C4-2B (cell line): ENCODE data around the gene IL17REL.

Experiments
- ZFX ChIP-seq: fragments of 450-650 bp; IDR thresholded peaks from 2 replicates; pipeline ENCODE4 v1.6.1; 2017
- TF ChIP-seq, protein P1 (sequence below): fragments of 450-650 bp; conservative IDR thresholded peaks from 2 replicates; pipeline ENCODE4 v1.5.1; 2017; ENCODE audit warnings: mild to moderate bottlenecking

DNA sequence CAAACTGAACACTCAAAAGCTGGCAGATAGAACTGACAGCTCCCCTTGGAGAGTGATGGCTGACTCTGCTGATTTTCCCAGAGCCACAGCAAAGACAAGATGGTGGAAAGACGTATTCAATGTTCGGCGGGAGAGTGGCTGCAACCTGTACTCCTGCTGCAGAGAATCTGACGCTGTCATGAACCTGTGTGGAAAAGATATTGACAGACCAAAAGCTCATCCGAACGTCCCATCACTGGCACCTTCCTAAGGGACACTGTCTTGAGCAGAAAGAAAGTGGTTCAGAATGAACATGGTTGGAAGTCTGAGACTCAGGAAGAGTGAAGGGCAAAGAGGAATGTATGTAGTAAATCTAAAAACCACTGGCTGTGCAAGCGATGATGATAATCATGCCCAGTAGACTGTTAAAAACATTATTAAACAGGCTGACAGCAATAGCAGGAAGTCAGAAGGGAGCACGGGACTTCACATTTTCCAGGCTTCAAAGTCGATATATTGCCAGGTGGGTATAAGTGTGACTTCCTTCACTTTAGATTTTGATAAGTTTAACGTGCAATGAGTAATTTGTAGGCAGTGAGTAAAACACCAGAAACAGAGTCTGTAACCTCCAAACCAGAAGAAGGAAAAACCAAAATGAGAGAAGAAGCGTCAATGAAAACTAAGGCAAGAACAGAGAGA, 6.2 kb upstream of the IL17REL start:
- TF ChIP-seq, protein P1, sequence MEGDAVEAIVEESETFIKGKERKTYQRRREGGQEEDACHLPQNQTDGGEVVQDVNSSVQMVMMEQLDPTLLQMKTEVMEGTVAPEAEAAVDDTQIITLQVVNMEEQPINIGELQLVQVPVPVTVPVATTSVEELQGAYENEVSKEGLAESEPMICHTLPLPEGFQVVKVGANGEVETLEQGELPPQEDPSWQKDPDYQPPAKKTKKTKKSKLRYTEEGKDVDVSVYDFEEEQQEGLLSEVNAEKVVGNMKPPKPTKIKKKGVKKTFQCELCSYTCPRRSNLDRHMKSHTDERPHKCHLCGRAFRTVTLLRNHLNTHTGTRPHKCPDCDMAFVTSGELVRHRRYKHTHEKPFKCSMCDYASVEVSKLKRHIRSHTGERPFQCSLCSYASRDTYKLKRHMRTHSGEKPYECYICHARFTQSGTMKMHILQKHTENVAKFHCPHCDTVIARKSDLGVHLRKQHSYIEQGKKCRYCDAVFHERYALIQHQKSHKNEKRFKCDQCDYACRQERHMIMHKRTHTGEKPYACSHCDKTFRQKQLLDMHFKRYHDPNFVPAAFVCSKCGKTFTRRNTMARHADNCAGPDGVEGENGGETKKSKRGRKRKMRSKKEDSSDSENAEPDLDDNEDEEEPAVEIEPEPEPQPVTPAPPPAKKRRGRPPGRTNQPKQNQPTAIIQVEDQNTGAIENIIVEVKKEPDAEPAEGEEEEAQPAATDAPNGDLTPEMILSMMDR, result no peak
- no peak for TF ChIP-seq ZFX
